ENCODE measurements around the gene RILP.

DNA sequence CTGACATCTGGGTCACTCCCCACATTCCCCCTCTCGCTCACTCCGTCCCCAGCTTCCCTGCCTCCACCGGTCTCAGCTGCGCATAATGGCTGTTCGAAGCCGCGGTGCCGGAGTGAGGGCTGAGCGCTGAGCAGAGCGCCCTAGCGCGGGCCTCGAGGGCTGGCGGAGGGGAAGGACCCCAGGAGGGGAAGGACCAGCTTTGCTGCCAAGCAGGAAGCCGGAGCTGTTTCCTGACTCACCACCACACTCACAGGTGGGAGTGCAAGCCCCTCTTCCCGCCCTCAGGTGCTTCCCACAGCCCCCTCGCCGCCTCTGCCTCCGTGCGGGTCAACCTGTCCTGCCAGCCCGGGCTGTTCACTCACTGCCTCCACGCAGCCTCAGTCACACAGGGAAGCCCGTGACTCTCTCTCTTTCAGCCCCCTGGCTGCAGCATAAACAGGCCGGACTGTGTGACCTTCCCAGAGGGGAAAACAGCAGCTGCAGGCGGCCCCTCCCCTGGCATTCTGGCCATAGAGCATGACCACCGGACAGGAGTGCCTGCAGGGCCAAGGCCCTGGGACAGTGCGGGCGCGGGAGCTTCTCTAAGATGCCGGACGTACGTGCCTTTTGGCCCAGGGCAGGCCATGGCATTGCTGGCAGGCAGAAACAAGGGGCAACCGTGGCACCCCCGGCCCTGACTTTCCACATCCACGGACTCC lies 44.7 kb downstream of the RILP start:
- TF ChIP-seq EP300 (IDR thresholded peaks at IDR 0.05), result no peak
- TF ChIP-seq SMC3 (IDR thresholded peaks at IDR 0.05), result no peak
- no peak for TF ChIP-seq KDM5A (IDR thresholded peaks at IDR 0.05)
- no peak for TF ChIP-seq ZSCAN20 (CRISPR knock-in tag; IDR thresholded peaks at IDR 0.05)
- TF ChIP-seq, protein P1, sequence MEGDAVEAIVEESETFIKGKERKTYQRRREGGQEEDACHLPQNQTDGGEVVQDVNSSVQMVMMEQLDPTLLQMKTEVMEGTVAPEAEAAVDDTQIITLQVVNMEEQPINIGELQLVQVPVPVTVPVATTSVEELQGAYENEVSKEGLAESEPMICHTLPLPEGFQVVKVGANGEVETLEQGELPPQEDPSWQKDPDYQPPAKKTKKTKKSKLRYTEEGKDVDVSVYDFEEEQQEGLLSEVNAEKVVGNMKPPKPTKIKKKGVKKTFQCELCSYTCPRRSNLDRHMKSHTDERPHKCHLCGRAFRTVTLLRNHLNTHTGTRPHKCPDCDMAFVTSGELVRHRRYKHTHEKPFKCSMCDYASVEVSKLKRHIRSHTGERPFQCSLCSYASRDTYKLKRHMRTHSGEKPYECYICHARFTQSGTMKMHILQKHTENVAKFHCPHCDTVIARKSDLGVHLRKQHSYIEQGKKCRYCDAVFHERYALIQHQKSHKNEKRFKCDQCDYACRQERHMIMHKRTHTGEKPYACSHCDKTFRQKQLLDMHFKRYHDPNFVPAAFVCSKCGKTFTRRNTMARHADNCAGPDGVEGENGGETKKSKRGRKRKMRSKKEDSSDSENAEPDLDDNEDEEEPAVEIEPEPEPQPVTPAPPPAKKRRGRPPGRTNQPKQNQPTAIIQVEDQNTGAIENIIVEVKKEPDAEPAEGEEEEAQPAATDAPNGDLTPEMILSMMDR (IDR thresholded peaks at IDR 0.05), result no peak
- TF ChIP-seq RCOR1 (IDR thresholded peaks at IDR 0.05; ENCODE audit: low read depth, low read length), result no peak
- TF ChIP-seq NPAS2 (CRISPR knock-in tag; IDR thresholded peaks at IDR 0.05; ENCODE audit: borderline replicate concordance), result no peak
- no peak for TF ChIP-seq CEBPB (IDR thresholded peaks at IDR 0.05)

Data from A549 (cell line).